Measurements from ENCODE around the gene WDSUB1. TPM values are rescaled to one million over a fixed set of nuclear protein-coding genes. Genes with fewer than 3 reads are reported as not detected.

Gene WDSUB1
- total and polyA plus RNA-seq, 2 of the 4 experiments (the other 2 are of a cell fraction), result 4.8 to 5.2 TPM

GRCh38 chr2:159186462-159186861 lies 100.0 kb downstream of the WDSUB1 start:
- intact Hi-C loops (cut with micrococcal nuclease), result loop anchor here (5.0 kb wide), 1 partner anchor 284 kb away; no protein-coding TSS in a partner anchor
- no peak overlapping the region for H2AK5ac ChIP-seq (ENCODE audit: low read depth, low read length)
- CTCF ChIA-PET, result no interaction called here
- peaks cover 5% of the 10 kb centered on the region for H3K4me1 ChIP-seq (ENCODE audit: control insufficient read depth, insufficient read depth, low read length)
- no peak overlapping the region for H3K9ac ChIP-seq (ENCODE audit: low read depth, low read length)
- H2AFZ ChIP-seq (replicated peaks; ENCODE audit: low read length, poor library complexity), result no peak overlapping the region
- no peak overlapping the region for H3K23ac ChIP-seq (ENCODE audit: low read depth, low read length)
- BruUV-seq (replicated peaks), result no TSS peak
- H4K5ac ChIP-seq (ENCODE audit: low read depth, low read length), result no peak overlapping the region
- H2BK15ac ChIP-seq (ENCODE audit: low read depth, low read length), result no peak overlapping the region
- in situ Hi-C loops (cut with MboI; ENCODE audit: low sequenced_read_pairs), result no loop called here
- H3K14ac ChIP-seq (replicated peaks; ENCODE audit: low read depth, low read length), result no peak overlapping the region
- no peak overlapping the region; the same call in 1 of the 2 replicates for H2BK20ac ChIP-seq (ENCODE audit: low read depth, low read length)
- H3K27ac ChIP-seq (ENCODE audit: insufficient read depth, low read length), result no peak overlapping the region
- ATAC-seq (ENCODE audit: low read depth) (no peak), DNase-seq (no peak)
- H4K20me1 ChIP-seq (ENCODE audit: insufficient read depth, low read length), result peaks cover 10% of the 10 kb centered on the region
- H3K4ac ChIP-seq (ENCODE audit: low read depth, low read length), result no peak overlapping the region
- no peak overlapping the region for H3K18ac ChIP-seq (ENCODE audit: low read depth, low read length)
- no peak overlapping the region for H2BK5ac ChIP-seq (ENCODE audit: low read depth, low read length, poor library complexity, severe bottlenecking)
- H4K8ac ChIP-seq (ENCODE audit: low read depth in 2 of 2, low read length in 2 of 2), result no peak overlapping the region
- peaks cover 0 to 31% of the 10 kb centered on the region in 2 experiments; a peak in 3 of 4 replicates for H3K79me1 ChIP-seq (ENCODE audit: low read depth in 1 of 2, low read length in 2 of 2)
- peaks cover 48% of the 10 kb centered on the region for H3K36me3 ChIP-seq (ENCODE audit: control insufficient read depth, insufficient read depth, low read length)
- H2AK9ac ChIP-seq (replicated peaks; ENCODE audit: low read depth, low read length, poor library complexity), result no peak overlapping the region
- no peak overlapping the region for H4K91ac ChIP-seq (ENCODE audit: insufficient read depth, low read depth, low read length)
- no peak overlapping the region for H2BK120ac ChIP-seq (ENCODE audit: low read depth, low read length)
- TF ChIP-seq USF2 (IDR thresholded peaks at IDR 0.05; ENCODE audit: low read depth, low read length) (no peak), CTCF (conservative IDR thresholded peaks at IDR 0.05; ENCODE audit: low read depth, low read length) (no peak), CEBPB (IDR thresholded peaks at IDR 0.05; ENCODE audit: low read depth, low read length) (no peak), MAZ (IDR thresholded peaks at IDR 0.05; ENCODE audit: borderline replicate concordance, low read depth, low read length) (no peak), RFX5 (IDR thresholded peaks at IDR 0.05; ENCODE audit: low read depth, low read length) (no peak), POLR2A (IDR thresholded peaks at IDR 0.05; ENCODE audit: low read depth, low read length) (no peak), MXI1 (IDR thresholded peaks at IDR 0.05; ENCODE audit: borderline replicate concordance, low read depth, low read length) (no peak), FOS (IDR thresholded peaks at IDR 0.05; ENCODE audit: low read depth, low read length) (no peak), SMC3 (IDR thresholded peaks at IDR 0.05; ENCODE audit: low read depth, low read length) (no peak), BHLHE40 (IDR thresholded peaks at IDR 0.05; ENCODE audit: low read depth, low read length) (no peak), CHD1 (IDR thresholded peaks at IDR 0.05; ENCODE audit: low read depth, low read length) (no peak), RCOR1 (IDR thresholded peaks at IDR 0.05; ENCODE audit: insufficient replicate concordance, low read length) (no peak), NFE2L2 (IDR thresholded peaks at IDR 0.05; ENCODE audit: low read depth, low read length) (no peak), RAD21 (IDR thresholded peaks at IDR 0.05; ENCODE audit: low read length) (no peak), MAFK (IDR thresholded peaks at IDR 0.05; ENCODE audit: low read depth, low read length) (no peak), ELK1 (IDR thresholded peaks at IDR 0.05; ENCODE audit: borderline replicate concordance, low read depth, low read length) (no peak)
- peaks cover 20% of the 10 kb centered on the region for H3K9me1 ChIP-seq (ENCODE audit: insufficient read depth, low read length)
- H3K27me3 ChIP-seq (ENCODE audit: control insufficient read depth, insufficient read depth, low read length), result no peaks in the 10 kb centered on the region
- no peak overlapping the region for H3K4me2 ChIP-seq (ENCODE audit: low read depth, low read length)
- no peak overlapping the region for H3K4me3 ChIP-seq (ENCODE audit: insufficient read depth, low read depth, low read length)
- dilution Hi-C loops (cut with HindIII; ENCODE audit: low sequenced_read_pairs, unreplicated experiment), result no loop called here
- WGBS, 2 experiments (ENCODE audit: extremely low coverage in 2 of 2, insufficient read length in 1 of 2), result 92% methylated on average over 3 of the region's 4 CpGs; no CpG with 5 or more reads in 1 of the 2 experiments
- POLR2A ChIA-PET (ENCODE audit: unreplicated experiment), result no interaction called here
- no peaks in the 10 kb centered on the region for H3K9me3 ChIP-seq (ENCODE audit: control insufficient read depth, insufficient read depth, low read length)
- no peak overlapping the region for H3K56ac ChIP-seq (ENCODE audit: extremely low read depth, insufficient read depth, low read length)
